NCI-H446 treated with DMSO at 0.1 percent for 48 hours (cell line): ENCODE measurements around the gene SLC6A11.

Experiments used
- DNase-seq: peaks from one replicate; lab custom pipeline; 2025; lab: John Stamatoyannopoulos, UW

Gene SLC6A11

DNA sequence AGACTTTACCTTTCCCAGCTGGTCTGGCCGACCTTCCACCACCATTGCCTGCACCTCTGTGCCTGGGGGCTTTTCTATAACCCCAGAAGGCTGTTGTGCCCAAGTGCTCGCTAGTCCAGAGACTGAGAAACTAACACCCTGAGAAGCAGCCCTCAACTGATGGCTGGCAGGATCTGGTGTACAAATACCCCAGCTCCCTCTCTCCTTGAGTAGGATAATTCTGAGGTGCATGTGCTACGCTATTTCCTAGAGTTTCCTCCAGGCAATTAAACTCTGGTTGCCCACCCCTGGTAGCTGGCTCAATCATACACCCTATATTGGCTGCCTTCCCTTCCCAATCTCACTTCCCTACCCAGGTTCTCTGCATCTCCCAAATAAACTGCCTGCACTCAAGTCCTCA lies 165.0 kb downstream of the SLC6A11 start:
- DNase-seq, result no peak

DNA sequence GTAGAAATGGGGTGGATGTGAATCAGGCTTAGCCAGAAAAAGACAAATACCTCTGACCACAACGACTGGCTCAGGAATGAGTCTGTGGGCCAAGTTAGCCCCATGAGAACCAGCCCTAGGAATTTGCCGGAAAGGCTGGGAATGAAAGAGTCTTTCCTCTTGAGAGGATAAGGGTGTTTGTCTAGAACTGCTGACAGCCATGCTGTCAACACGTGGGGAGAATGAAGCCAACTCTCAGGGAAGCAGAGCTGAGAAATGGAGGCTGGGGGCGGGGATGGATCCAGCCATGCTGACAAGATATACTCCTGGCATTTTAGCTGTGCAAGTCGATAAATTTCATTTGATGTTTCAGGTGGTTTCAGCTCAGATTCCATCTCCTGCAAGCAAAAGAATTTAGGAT lies 165.9 kb downstream of the SLC6A11 start:
- no peak for DNase-seq

DNA sequence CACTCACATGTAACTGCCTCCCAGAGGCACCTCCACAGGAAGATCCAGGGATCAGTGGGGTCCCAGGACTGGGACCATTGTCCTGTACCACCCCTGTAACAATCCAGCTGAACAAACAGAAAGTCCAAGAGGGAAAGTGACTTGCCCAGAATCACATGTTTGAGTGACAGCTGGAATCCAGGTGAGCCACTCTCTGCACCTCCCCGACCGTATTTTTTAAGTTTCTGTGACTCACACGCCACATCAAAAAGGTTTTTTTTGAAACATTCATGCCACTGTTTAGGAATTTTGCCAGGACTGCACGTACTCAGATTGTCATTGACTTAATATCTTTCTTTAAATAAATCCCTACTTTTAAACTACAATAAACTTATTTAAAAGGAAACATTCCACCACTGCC lies 166.8 kb downstream of the SLC6A11 start:
- no peak for DNase-seq

DNA sequence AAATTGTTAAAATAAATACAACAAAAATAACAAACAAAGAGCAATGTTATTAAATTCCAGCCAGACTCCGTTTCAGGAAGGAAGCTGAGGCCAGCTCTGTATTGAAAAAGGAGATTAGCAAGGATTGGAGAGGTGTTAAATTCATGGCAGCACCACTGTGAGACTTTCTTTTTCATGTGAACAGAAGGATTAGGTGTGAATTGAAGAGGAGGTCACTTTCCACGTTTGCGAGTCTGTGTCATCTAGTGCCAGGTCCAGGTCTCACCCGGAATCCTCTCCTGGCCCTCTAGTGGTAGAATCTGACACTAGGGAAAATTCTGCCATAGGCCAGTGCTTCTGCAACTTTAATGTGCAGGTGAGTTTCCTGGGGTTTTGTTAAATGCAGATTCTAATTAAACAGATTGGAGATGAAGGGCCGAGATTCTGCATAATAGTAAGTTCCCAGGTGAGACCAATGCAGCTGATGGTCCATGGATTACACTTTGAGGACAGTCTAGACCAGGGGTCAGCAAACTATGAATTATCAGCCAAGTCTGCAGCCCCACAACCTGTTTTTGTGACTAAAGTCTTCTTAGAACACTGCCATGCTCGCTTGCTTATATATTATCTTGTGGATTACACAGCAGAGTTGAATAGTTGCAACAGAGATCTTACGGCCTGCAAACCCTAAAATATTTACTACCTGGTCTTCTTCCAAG lies 167.3 kb downstream of the SLC6A11 start:
- DNase-seq, result no peak

DNA sequence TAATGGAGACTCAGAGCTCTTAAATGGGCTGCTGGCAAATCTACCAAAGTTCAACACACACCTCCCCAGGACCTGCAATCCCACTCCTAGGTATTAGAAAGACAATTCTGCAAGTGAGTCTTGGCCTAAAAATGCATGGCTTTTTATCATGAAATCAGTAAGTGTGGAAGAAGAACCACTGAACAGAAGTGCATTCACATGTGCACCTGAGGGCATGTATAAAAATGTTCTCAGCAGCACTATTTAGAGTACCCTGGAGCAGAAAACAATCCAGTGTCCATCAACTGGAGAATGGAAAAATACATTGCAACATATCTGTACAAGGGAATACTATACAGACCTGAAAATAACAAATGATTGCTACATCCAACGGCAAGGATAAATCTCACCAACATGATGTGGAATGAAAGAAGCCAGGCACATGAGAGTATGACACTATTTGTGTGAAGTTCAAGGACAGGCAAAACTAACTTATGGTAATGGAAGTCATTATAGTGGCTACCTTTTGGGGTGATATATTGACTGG lies 168.4 kb downstream of the SLC6A11 start:
- no peak for DNase-seq

DNA sequence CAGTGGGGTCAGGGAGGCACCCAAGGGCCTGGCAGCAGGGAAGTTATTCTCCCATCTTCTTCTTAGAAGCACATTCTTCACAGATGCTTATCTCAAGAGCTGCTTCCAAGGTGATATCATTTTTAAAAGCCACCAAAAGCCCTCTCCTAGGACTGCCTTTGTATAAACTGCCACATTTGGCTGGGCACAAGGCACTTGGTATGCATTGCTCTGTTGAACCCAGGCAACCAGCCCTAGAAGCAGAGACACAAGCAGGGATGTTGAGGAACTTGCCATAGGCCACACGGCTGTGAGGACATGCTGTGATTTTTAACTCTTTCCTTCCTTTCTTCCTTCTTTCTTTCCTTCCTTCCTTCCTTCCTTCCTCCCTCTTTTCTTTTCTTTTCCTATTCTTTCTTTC lies 169.2 kb downstream of the SLC6A11 start:
- DNase-seq, result no peak

DNA sequence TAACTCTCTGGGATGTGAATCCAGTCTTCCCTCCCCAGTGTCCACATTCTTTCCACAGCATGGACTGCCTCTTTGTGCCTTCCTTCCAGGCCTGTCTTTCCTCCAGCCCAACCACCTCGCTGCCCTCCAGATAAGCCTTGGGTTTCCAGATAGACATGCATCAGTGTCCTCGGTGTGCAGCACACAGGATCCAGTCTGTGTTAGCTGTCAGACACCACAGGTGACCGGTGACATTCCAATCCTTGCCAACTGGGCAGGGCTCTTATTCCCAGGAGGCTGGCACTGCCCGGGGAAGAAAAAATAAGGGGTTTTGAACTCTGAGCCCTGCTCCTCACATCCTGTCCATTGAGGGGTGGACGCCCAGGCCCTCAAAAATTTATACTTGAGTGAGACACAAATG lies 170.6 kb downstream of the SLC6A11 start:
- DNase-seq, result no peak

DNA sequence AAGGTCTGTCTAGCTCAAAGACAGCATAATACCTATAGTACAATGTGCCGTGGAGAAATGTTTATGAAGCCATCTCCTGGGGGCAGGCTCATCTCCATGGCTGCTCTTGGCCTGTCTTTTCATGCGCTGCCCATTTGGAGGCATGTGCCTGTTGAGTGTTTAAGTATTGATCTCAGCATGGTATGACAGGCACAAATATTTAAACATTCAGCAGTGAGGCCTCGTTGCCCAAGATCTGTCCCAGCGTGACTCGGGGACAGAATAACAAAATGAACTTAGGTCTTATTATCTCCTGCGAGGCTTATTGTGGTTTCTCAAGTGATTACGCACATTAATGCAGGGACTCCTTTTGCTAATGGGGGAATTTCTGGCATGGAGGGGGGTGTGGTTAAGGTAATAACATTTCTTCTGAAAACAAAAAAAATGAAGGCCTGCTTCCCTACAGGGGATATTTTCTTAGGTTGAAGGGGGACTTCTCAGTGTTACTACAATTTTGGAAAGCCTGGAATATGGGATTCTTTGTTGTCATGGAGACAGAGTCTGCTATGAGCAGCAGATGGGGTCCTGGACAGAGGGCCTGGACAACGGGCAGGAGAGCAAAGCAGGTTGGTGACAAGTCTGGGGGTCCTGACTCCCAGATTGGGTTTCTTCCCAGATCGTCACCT lies 172.1 kb downstream of the SLC6A11 start:
- DNase-seq, result no peak

DNA sequence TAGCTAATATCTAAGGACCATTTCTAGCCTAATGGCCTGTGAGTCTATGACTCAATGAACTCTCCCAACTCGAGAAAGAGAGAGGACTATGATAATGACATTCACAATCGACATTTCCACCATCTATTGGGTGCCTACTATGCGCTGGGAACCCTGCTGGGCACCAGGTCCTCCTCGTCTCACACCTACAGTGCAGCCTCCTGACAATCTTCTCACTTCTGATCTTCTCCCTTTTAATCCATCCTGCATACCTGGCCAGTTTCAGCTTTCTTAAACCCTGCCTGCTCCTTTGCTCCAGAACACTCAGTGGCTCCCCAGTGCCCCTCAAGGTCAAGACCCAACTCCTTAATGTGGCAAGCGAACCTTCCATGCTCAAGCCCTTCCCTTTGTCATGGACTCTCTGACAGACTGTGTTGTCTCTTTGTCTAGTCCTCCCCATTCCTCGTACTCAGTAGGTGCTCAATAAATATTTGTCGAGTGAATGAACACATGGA lies 173.0 kb downstream of the SLC6A11 start:
- no peak for DNase-seq
